ENCODE measurements around the gene GCDH.

- no peak for TF ChIP-seq CTCF (optimal IDR thresholded peaks at IDR 0.05 in 1 of 3, IDR thresholded peaks at IDR 0.05 in 1 of 3, conservative IDR thresholded peaks at IDR 0.05 in 1 of 3; ENCODE audit: extremely low read depth in 1 of 3, insufficient read depth in 2 of 3, low read length in 3 of 3)
- no peak for TF ChIP-seq EZH2 (IDR thresholded peaks at IDR 0.05; ENCODE audit: low read length)
Observed at GRCh38 chr19:12875086-12875485, 15.9 kb upstream of the GCDH start.
